GM18868 (cell line): Measurements from ENCODE around the gene TPD52L1.

Source experiments
- ATAC-seq: cut with Tn5 transposase; IDR thresholded peaks from one replicate; pipeline ENCODE4 v1.9.1; 2021; ENCODE audit warnings: mild to moderate bottlenecking, moderate library complexity; ENCODE audit not compliant: unreplicated experiment

The TPD52L1 gene

GRCh38 chr6:125231574-125232343, 78.2 kb downstream of the TPD52L1 start:
- ATAC-seq: no peak

- no peak for ATAC-seq
Measured at GRCh38 chr6:125232466-125232865, 78.9 kb downstream of the TPD52L1 start.

DNA sequence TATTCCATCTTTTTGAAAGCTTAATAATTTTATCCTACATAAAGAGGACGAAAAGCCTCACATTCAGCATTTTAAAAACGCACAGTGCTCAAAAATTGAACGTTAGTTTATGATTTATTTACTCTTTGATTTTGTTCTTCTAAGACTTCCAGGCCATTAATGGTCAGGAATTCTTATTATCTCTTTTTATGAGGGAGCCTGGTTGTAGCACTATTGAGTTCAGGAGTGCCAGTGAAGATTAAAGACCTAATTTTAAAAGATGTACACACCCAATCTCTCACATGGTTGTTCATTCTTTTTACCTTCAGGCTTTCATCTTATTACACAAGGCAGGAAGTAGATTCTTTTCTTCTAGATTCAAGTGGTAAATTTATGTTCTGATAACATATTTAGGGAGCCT, 79.6 kb downstream of the TPD52L1 start:
- ATAC-seq: no peak

- ATAC-seq: no peak
Measured at GRCh38 chr6:125236536-125237327, 83.2 kb downstream of the TPD52L1 start.

DNA sequence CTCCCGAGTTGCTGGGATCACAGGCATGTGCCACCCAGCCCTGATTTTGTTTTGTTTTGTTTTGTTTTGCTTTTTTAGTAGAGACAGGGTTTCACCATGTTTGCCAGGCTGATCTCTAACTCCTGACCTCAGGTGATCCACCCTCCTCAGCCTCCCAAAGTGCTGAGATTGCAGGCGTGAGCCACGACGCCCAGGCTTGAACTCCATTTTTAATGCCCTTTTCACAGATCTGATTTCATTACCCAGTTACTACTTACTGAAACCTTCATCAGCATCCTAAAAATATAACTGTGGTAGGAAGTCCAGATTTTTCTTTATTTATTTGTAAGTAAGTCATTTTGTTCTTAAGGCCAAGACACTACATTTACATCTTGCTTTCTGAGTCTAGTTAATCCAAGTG, 84.2 kb downstream of the TPD52L1 start:
- ATAC-seq: no peak

DNA sequence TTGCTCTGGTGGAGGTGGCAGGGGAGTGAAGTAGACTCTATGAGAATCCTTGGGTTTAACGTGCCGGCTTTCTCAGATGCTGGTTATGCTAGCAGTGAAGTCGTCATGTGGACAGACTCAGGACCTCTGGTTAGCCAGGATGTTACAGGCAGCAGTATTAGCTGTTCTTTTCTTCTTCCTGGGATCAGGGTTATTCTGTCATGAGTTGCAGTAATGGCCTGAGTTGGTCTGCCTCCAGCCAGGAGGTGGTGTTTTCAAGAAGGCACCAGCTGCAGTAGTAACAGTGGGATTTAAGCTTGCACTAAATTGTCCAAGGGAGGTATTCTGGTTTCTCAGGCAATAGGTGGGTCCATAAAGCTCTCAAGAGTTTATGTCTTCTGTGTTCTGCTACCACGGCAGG, 91.5 kb downstream of the TPD52L1 start:
- no peak for ATAC-seq

GRCh38 chr6:125245523-125246264, 92.1 kb downstream of the TPD52L1 start:
- no peak for ATAC-seq

DNA sequence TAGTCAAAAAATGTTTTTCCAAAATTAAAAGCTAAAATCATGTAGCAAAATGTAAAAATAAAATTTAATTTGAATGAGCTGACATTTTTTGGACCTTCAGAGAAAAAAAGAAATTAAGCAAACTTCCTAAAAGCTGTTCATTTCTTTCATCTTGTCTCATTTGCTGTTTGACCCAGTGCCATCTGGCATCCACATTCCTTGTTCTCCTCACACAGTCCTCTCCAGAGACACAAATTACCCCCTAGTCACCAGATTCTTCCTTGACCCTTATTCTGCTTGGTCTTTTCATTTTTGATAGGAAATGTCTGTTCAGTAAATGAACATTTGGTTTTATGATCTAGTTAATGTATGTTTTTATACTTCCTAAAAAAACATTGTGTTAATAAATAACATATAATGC, 93.0 kb downstream of the TPD52L1 start:
- ATAC-seq: no peak

DNA sequence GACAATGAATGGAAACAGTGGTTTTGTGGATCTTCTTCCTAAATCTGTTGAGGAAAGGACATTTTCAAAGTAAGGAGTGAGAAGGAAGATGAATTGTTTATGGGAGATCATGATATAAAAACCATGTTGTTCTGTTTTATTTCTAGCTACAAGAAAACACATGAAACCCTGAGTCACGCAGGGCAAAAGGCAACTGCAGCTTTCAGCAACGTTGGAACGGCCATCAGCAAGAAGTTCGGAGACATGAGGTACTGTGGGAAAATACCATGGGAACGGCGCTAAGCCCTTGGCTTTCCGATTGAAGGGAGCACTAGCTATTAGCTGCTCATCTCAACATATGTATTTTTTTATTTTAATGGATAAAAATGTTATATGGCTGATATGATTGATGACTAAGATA, 94.6 kb downstream of the TPD52L1 start:
- no peak for ATAC-seq

DNA sequence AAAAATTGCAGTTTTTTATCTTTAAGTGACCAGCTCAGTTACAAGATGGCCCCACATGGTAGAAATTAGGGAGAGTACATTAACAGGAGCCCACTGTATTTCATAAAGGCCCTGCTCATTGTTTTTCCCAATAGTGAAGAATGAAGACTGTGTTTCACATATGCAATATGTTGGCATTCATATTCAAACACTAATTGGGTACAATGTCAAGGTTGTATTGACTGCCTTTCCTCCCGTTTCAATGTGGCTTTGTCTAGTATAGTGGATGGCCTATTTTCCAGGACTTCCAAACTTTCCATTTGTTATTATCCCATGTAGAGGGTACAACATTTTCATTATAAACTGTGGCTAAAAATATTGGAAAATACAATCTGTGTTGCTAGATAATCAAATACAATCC, 96.9 kb downstream of the TPD52L1 start:
- no peak for ATAC-seq

DNA sequence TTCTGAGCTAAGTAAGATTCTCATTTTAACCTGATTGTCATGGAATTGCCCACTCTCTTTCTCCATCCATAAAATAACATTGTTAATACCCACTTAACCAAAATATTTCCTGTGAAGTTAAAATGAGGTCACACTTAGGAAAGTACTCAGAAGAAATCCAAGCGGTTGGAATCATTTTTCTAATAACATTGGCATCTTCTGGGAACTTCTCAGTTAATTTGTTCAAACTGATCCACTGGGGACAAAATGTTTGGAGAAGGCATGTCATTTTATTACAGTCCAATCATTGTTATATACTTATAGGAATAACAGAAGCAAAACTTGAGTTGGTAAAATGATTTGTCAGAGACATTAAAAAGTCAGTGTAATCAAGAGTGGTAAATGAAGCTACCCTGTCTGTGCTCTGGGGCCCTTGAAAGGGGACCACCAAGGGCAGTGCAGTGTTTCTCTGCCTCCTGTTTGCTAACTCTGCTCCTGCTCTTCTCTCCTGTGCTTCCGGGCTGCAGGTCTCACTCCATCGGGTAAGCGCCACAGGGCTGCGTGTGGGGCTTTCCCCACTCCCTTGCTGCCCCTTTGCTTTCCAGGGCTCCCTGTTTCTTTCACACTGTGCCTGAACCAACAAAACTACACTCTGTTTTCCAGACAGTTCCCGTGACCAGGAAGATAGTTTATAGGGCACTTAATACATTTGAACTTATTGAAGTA, 98.1 kb downstream of the TPD52L1 start:
- ATAC-seq: peak; percentile 73

GRCh38 chr6:125252891-125253290, 99.3 kb downstream of the TPD52L1 start:
- ATAC-seq: no peak

- no peak for ATAC-seq
Measured at GRCh38 chr6:125253881-125254280, 100.3 kb downstream of the TPD52L1 start.

- ATAC-seq: no peak
Measured at GRCh38 chr6:125254321-125254720, 100.7 kb downstream of the TPD52L1 start.

GRCh38 chr6:125255201-125255600, 101.6 kb downstream of the TPD52L1 start:
- ATAC-seq: no peak

DNA sequence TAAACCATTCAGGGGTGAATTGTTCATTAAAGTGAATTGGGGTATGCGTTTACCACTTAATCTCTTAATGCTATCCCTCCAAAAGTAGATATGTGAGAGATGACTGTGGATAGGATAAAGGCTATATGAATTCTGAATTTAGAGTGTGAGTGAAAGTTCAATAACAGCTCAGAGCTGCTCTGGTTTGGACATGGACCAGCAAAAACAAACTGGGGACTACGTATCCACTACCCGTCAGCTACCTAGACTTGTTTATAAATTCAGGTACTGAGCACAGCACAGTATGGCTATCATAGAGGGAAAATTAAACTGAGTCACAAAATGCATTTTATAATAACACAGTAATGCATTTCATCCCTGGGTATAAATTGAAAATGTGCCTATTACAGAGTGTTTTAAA, 103.8 kb downstream of the TPD52L1 start:
- no peak for ATAC-seq

GRCh38 chr6:125258651-125259353, 105.2 kb downstream of the TPD52L1 start:
- ATAC-seq: no peak

DNA sequence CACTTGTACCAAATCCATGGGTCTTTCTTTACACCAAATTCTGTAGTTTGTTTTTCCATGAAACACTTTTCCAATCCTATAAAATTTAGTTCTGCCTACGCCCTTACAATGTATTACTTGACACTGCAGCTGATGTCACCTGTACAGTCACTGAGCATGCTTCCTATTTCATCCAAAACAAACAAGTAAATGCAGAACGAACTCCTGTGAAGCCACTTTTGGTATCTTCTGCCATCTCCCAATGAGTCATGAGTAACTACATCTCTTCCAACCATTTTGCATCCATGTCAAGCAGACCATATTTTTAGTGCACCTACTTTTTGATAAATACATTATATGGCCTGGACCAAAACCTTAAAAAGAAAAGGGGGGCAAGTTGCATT, 105.8 kb downstream of the TPD52L1 start:
- ATAC-seq: no peak

GRCh38 chr6:125262016-125263013, 108.7 kb downstream of the TPD52L1 start:
- ATAC-seq: no peak
